ENCODE measurements around the gene PTPRG. TPM values are rescaled to one million over a fixed set of nuclear protein-coding genes. Genes with fewer than 3 reads are reported as not detected.

Gene PTPRG
- total and polyA plus RNA-seq, 7 donors, result 0.69 to 76.3 (median 62.7) TPM

GRCh38 chr3:61579685-61580084 is 18.3 kb downstream of the PTPRG start:
- Histone ChIP-seq H3K4me1 (peaks cover 0 to 48% (median 39%) of the 10 kb centered on the region in 4 donors), H3K27ac (no peak overlapping the region), H3K4me3 (no peak overlapping the region), H3K27me3 (no peaks in the 10 kb centered on the region), H3K9me3 (no peaks in the 10 kb centered on the region), H3K36me3 (no peaks in the 10 kb centered on the region)
- DNase-seq, result no peak
- intact Hi-C loops (cut with DNase I), result no loop called here
- 88 to 93% methylated on average over 4 of the region's 4 CpGs for WGBS, 2 donors
- TF ChIP-seq POLR2A (IDR thresholded peaks at IDR 0.05), result no peak
- no peak for TF ChIP-seq POLR2AphosphoS5 (IDR thresholded peaks at IDR 0.05)
- TF ChIP-seq CTCF (IDR thresholded peaks at IDR 0.05), result no peak
- no peak for TF ChIP-seq EP300 (IDR thresholded peaks at IDR 0.05)

GRCh38 chr3:61580982-61581643 is 19.7 kb downstream of the PTPRG start:
- TF ChIP-seq POLR2AphosphoS5 (IDR thresholded peaks at IDR 0.05) (no peak), POLR2A (IDR thresholded peaks at IDR 0.05) (no peak), EP300 (IDR thresholded peaks at IDR 0.05) (no peak), CTCF (IDR thresholded peaks at IDR 0.05) (no peak)
- no peaks in the 10 kb centered on the region for H3K36me3 ChIP-seq
- 62 to 76% methylated on average over 7 of the region's 7 CpGs for WGBS, 2 donors
- H3K27ac ChIP-seq, result peak overlapping the region in 2 of 4 donors; percentile 16 to 21
- intact Hi-C loops (cut with DNase I), result no loop called here
- no peaks in the 10 kb centered on the region for H3K9me3 ChIP-seq
- no peak overlapping the region for H3K4me3 ChIP-seq
- H3K4me1 ChIP-seq, result peaks cover 0 to 51% (median 38%) of the 10 kb centered on the region in 4 donors
- H3K27me3 ChIP-seq, result no peaks in the 10 kb centered on the region
- DNase-seq, result no peak

- intact Hi-C loops (cut with DNase I), result no loop called here
- no peaks in the 10 kb centered on the region for H3K9me3 ChIP-seq
- no peak overlapping the region for H3K4me3 ChIP-seq
- H3K27ac ChIP-seq, result no peak overlapping the region
- DNase-seq, result no peak
- H3K27me3 ChIP-seq, result no peaks in the 10 kb centered on the region
- TF ChIP-seq CTCF (IDR thresholded peaks at IDR 0.05) (no peak), EP300 (IDR thresholded peaks at IDR 0.05) (no peak), POLR2AphosphoS5 (IDR thresholded peaks at IDR 0.05) (no peak), POLR2A (IDR thresholded peaks at IDR 0.05) (no peak)
- H3K36me3 ChIP-seq, result no peaks in the 10 kb centered on the region
- 74 to 90% methylated on average over 4 of the region's 4 CpGs for WGBS, 2 donors
- peaks cover 0 to 57% (median 38%) of the 10 kb centered on the region in 4 donors for H3K4me1 ChIP-seq
Measured at GRCh38 chr3:61582287-61582686, 20.9 kb downstream of the PTPRG start.

- intact Hi-C loops (cut with DNase I), result no loop called here
- no peaks in the 10 kb centered on the region for H3K27me3 ChIP-seq
- no peak for DNase-seq
- H3K4me1 ChIP-seq, result peaks cover 0 to 58% (median 38%) of the 10 kb centered on the region in 4 donors
- no peaks in the 10 kb centered on the region for H3K36me3 ChIP-seq
- TF ChIP-seq POLR2AphosphoS5 (IDR thresholded peaks at IDR 0.05), result no peak
- TF ChIP-seq CTCF (IDR thresholded peaks at IDR 0.05), result no peak
- TF ChIP-seq POLR2A (IDR thresholded peaks at IDR 0.05), result no peak
- no peak for TF ChIP-seq EP300 (IDR thresholded peaks at IDR 0.05)
- H3K9me3 ChIP-seq, result no peaks in the 10 kb centered on the region
- no peak overlapping the region for H3K4me3 ChIP-seq
- H3K27ac ChIP-seq, result no peak overlapping the region
- WGBS, 2 donors, result 92 to 94% methylated on average over 4 of the region's 4 CpGs
Measured at GRCh38 chr3:61582846-61583245, 21.5 kb downstream of the PTPRG start.
